ENCODE data around the gene MCAT.

MCAT gene

GRCh38 chr22:43167001-43167589 lies 23.9 kb upstream of the MCAT start:
- Mint-ChIP-seq H3K4me3 (no peak overlapping the region), H3K9me3 (no peaks in the 10 kb centered on the region), H3K27ac (no peak overlapping the region), H3K27me3 (no peaks in the 10 kb centered on the region), H3K4me1 (ENCODE audit: low read depth in 2 of 2) (peaks cover 0 to 6% of the 10 kb centered on the region in 2 donors), H3K36me3 (ENCODE audit: insufficient read depth) (no peaks in the 10 kb centered on the region)
- no peak for ATAC-seq (replicated peaks)
- no peak for DNase-seq

DNA sequence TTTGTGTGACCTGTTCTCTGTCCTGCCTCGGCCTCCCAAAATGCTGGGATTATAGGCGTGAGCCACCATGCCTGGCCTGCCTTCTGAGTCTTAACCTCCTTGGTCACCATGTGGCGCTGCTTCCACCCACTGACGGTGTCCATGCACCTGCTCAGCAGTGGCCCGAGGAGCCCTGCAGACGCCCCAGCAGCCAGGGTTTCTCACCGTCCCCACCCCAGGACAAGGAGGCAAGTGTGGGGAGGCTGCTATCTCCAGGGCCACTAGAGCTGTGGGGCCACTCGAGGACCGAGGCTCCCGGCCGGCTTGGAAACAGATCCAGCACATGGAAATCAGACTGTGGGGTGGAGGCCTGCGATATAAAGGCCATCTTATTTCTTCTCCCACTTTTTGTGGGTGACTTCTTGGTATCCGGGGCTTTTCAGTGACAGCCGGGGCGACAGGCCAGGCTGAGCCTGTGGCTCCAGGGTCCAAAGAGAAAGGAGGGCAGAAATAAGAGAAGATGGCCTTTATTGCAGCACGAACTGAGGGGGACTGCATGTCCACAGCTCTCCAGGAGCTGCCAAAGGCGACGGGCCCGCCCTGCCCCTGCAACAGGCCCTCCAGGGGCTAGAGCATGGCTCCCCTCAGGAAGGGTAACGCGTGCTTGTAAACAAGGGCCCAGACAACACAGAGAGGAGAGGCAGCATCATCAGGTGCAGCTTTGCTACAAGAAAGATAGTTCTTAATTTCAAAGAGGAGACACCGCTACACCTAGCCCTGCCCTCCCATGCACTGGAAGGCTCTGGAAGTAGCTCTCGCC lies 23.1 kb upstream of the MCAT start:
- no peaks in the 10 kb centered on the region for H3K9me3 Mint-ChIP-seq
- H3K27me3 Mint-ChIP-seq, result no peaks in the 10 kb centered on the region
- peaks cover 0 to 6% of the 10 kb centered on the region in 2 donors for H3K4me1 Mint-ChIP-seq (ENCODE audit: low read depth in 2 of 2)
- H3K36me3 Mint-ChIP-seq (ENCODE audit: insufficient read depth), result no peaks in the 10 kb centered on the region
- DNase-seq, result no peak
- no peak overlapping the region for H3K4me3 Mint-ChIP-seq
- no peak for ATAC-seq (replicated peaks)
- H3K27ac Mint-ChIP-seq, result peak overlapping the region in 1 of 2 donors; percentile 35

- H3K27ac Mint-ChIP-seq, result peak overlapping the region in 1 of 2 donors; percentile 49
- H3K9me3 Mint-ChIP-seq, result no peaks in the 10 kb centered on the region
- no peaks in the 10 kb centered on the region for H3K27me3 Mint-ChIP-seq
- no peak overlapping the region for H3K4me3 Mint-ChIP-seq
- ATAC-seq (replicated peaks) (no peak), DNase-seq (no peak)
- peaks cover 3% of the 10 kb centered on the region for H3K36me3 Mint-ChIP-seq (ENCODE audit: insufficient read depth)
- peaks cover 0 to 6% of the 10 kb centered on the region in 2 donors for H3K4me1 Mint-ChIP-seq (ENCODE audit: low read depth in 2 of 2)
These were observed 21.4 kb upstream of the MCAT start for GRCh38 chr22:43164636-43165035.

DNA sequence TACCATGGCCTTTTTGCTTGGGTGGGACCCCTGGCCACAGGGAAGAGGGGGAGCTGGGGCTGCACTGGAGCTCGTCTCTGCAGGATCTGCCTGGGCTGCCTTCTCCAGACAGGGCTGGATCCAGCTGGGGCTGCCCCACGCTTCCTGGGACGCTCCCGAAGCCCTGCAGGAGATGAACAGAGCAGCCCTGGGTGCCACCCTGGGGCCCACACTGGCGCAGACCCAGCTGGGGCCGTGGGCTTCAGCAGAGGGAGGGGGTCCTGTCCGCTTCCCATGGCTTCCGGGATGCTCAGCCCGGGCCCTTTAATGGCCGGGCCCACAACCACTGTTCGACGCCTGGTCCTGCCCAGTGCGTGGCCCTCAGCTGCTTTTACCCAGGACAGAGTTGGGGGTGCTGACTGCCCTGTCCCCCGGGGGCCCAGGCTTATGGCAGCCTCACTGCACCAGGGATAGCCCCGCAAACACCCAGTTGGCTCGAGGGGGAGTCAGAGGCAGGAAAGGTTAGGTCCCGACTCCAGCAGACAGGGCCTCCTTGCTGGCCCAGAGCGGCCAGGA lies 20.1 kb upstream of the MCAT start:
- ATAC-seq (replicated peaks), result no peak
- no peaks in the 10 kb centered on the region for H3K9me3 Mint-ChIP-seq
- peaks cover 3% of the 10 kb centered on the region for H3K36me3 Mint-ChIP-seq (ENCODE audit: insufficient read depth)
- H3K27ac Mint-ChIP-seq, result no peak overlapping the region
- no peak overlapping the region for H3K4me3 Mint-ChIP-seq
- peaks cover 0 to 6% of the 10 kb centered on the region in 2 donors for H3K4me1 Mint-ChIP-seq (ENCODE audit: low read depth in 2 of 2)
- no peak for DNase-seq
- H3K27me3 Mint-ChIP-seq, result no peaks in the 10 kb centered on the region

DNA sequence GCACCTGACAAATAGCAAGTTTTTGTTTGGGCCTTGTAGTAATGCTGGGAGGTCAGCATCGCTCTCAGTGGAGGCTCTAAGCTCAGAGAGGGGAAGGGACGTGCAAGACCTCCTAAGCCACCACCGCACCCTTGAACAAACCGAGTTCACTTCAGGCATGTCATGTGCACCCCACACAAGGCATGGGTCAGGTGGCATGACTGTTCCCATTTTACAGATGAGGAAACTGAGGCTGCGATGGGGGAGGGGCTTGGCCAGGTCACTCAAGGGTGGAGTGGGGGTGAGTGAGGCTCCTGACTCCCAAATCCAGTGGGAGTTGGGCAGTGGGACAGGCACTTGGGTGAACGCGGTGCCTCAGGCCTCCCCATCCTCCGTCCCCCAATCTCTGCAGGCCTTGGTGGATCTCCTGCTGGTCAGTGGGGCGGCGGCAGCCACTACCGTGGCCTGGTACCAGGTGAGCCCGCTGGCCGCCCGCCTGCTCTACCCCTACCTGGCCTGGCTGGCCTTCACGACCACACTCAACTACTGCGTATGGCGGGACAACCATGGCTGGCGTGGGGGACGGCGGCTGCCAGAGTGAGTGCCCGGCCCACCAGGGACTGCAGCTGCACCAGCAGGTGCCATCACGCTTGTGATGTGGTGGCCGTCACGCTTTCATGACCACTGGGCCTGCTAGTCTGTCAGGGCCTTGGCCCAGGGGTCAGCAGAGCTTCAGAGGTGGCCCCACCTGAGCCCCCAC lies 19.4 kb upstream of the MCAT start:
- Mint-ChIP-seq H3K27ac (no peak overlapping the region), H3K36me3 (ENCODE audit: insufficient read depth) (peaks cover 3% of the 10 kb centered on the region), H3K4me1 (ENCODE audit: low read depth in 2 of 2) (peaks cover 5 to 8% of the 10 kb centered on the region in 2 donors), H3K9me3 (no peaks in the 10 kb centered on the region), H3K4me3 (no peak overlapping the region), H3K27me3 (no peaks in the 10 kb centered on the region)
- DNase-seq (no peak), ATAC-seq (replicated peaks) (no peak)

GRCh38 chr22:43160497-43161126 lies 17.4 kb upstream of the MCAT start:
- no peak overlapping the region for H3K4me3 Mint-ChIP-seq
- DNase-seq (no peak), ATAC-seq (replicated peaks) (no peak)
- H3K27me3 Mint-ChIP-seq, result no peaks in the 10 kb centered on the region
- peaks cover 3% of the 10 kb centered on the region for H3K36me3 Mint-ChIP-seq (ENCODE audit: insufficient read depth)
- H3K9me3 Mint-ChIP-seq, result no peaks in the 10 kb centered on the region
- peak overlapping the region; percentile 38 to 55 for H3K27ac Mint-ChIP-seq
- peaks cover 5 to 10% of the 10 kb centered on the region in 2 donors for H3K4me1 Mint-ChIP-seq (ENCODE audit: low read depth in 2 of 2)

GRCh38 chr22:43159484-43160178 lies 16.4 kb upstream of the MCAT start:
- no peaks in the 10 kb centered on the region for H3K9me3 Mint-ChIP-seq
- ATAC-seq (replicated peaks) (no peak), DNase-seq (no peak)
- no peak overlapping the region for H3K4me3 Mint-ChIP-seq
- peaks cover 6 to 8% of the 10 kb centered on the region in 2 donors for H3K4me1 Mint-ChIP-seq (ENCODE audit: low read depth in 2 of 2)
- H3K36me3 Mint-ChIP-seq (ENCODE audit: insufficient read depth), result peaks cover 3% of the 10 kb centered on the region
- no peaks in the 10 kb centered on the region for H3K27me3 Mint-ChIP-seq
- no peak overlapping the region for H3K27ac Mint-ChIP-seq

DNA sequence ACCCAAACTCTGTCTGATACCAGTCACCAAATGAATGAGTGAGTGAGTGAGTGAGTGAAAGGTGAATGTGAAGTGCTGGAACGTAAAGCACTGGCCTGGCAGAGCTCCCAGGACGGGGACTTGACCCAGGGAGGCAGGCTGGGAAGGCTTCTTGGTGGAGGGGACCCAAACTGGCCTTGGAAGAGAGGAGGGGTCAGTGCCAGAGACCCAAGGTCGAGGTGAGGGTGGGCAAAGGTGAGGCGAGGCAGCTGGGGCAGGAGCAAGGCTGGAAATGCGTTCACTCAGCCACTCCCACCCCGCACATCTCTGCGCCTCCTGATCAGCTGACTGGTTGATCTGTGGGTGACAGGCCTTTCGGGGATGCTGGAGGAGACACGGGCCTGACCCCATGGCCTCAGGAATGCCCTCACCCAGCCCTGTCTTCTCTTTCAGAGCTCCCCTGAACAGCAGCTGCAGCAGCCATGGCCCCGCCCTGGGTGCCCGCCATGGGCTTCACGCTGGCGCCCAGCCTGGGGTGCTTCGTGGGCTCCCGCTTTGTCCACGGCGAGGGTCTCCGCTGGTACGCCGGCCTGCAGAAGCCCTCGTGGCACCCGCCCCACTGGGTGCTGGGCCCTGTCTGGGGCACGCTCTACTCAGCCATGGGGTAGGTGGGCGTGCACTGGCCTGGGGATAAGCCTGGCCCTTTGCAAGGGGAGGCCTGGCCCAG lies 15.7 kb upstream of the MCAT start:
- no peak overlapping the region for H3K4me3 Mint-ChIP-seq
- H3K9me3 Mint-ChIP-seq, result no peaks in the 10 kb centered on the region
- DNase-seq (no peak), ATAC-seq (replicated peaks) (no peak)
- peaks cover 4 to 9% of the 10 kb centered on the region in 2 donors for H3K4me1 Mint-ChIP-seq (ENCODE audit: low read depth in 2 of 2)
- H3K27me3 Mint-ChIP-seq, result no peaks in the 10 kb centered on the region
- peaks cover 7% of the 10 kb centered on the region for H3K36me3 Mint-ChIP-seq (ENCODE audit: insufficient read depth)
- peak overlapping the region in 1 of 2 donors; percentile 67 for H3K27ac Mint-ChIP-seq

GRCh38 chr22:43157874-43158546 lies 14.8 kb upstream of the MCAT start:
- peaks cover 7% of the 10 kb centered on the region for H3K36me3 Mint-ChIP-seq (ENCODE audit: insufficient read depth)
- H3K27ac Mint-ChIP-seq, result peak overlapping the region in 1 of 2 donors; percentile 67
- DNase-seq, result no peak
- no peak overlapping the region for H3K4me3 Mint-ChIP-seq
- no peaks in the 10 kb centered on the region for H3K27me3 Mint-ChIP-seq
- no peak for ATAC-seq (replicated peaks)
- no peaks in the 10 kb centered on the region for H3K9me3 Mint-ChIP-seq
- H3K4me1 Mint-ChIP-seq (ENCODE audit: low read depth in 2 of 2), result peaks cover 7 to 11% of the 10 kb centered on the region in 2 donors

DNA sequence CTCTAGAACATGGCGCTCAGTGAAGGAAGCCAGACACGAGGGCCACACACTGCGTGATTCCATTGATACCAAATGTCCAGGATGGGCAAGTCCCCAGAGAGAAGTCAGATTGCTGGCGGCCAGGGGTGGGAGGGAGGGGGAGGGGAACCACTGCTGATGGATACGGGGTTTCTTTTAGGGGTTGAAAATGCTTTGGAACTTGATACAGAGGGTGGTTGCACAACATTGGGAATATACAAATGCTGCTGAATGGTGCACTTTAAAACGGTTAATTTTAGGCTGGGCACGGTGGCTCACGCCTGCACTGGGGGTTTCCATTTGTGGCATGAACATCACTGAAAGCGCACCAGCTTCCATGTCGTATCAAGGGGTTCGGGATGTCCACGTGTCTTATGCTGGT lies 13.2 kb upstream of the MCAT start:
- Mint-ChIP-seq H3K36me3 (ENCODE audit: insufficient read depth) (peaks cover 8% of the 10 kb centered on the region), H3K4me3 (no peak overlapping the region), H3K9me3 (no peaks in the 10 kb centered on the region), H3K4me1 (ENCODE audit: low read depth in 2 of 2) (peaks cover 11 to 20% of the 10 kb centered on the region in 2 donors), H3K27me3 (no peaks in the 10 kb centered on the region), H3K27ac (peak overlapping the region in 1 of 2 donors; percentile 58)
- DNase-seq, result no peak
- ATAC-seq (replicated peaks), result no peak

DNA sequence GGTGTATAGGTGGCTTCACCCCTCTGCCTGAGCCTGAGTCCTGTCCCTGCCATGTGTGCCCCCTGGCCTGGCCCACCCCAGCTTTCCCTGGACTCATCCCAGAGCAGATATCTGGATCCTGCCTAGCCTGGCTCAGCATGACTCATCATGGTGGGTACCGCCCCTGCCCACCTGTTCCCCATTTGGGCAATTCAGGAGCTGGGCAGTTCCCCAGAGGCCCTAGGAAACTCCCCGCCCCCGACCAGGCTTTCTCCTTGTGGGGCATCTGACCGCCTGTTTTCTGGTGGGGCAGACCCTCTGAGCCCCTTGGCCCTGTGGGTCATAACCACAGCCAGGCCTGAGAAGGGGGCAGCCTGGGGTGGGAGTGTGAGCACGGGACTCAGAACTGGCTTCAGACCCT lies 12.6 kb upstream of the MCAT start:
- DNase-seq, result no peak
- Mint-ChIP-seq H3K9me3 (no peaks in the 10 kb centered on the region), H3K36me3 (ENCODE audit: insufficient read depth) (peaks cover 13% of the 10 kb centered on the region)

More for the DNA sequence above, 12.6 kb upstream of the MCAT start:
- H3K4me1 Mint-ChIP-seq (ENCODE audit: low read depth in 2 of 2), result peaks cover 15 to 25% of the 10 kb centered on the region in 2 donors
- H3K4me3 Mint-ChIP-seq, result no peak overlapping the region
- peak overlapping the region in 1 of 2 donors; percentile 58 for H3K27ac Mint-ChIP-seq
- H3K27me3 Mint-ChIP-seq, result no peaks in the 10 kb centered on the region
- no peak for ATAC-seq (replicated peaks)
